Skeletal muscle tissue (tissue), 4 donors: ENCODE measurements around the gene FDX1. TPM values are rescaled to one million over a fixed set of nuclear protein-coding genes. Genes with fewer than 3 reads are reported as not detected.
"Not testable (repeated sequence)": the region's sequence is repeated elsewhere in the genome, so short reads cannot be mapped to it uniquely, and the experiment has no call there.

Experiments used
- H3K27ac ChIP-seq: one replicate; pipeline ENCODE4 v1.7.0; 2013; ENCODE audit warnings: mild to moderate bottlenecking, low read depth, low read length, inconsistent platforms
- H3K27me3 ChIP-seq, 3 donors: one replicate each; pipeline ENCODE4 v1.7.0; 2013; ENCODE audit warnings: low read length in 3 of 3; ENCODE audit not compliant: control insufficient read depth in 3 of 3, insufficient read depth in 3 of 3
- H3K36me3 ChIP-seq, 3 donors: one replicate each; pipeline ENCODE4 v1.7.0; 2013; ENCODE audit warnings: low read length in 3 of 3; ENCODE audit not compliant: control insufficient read depth in 3 of 3, insufficient read depth in 3 of 3
- H3K4me1 ChIP-seq, 3 donors: one replicate each; pipeline ENCODE4 v1.7.0; 2013; ENCODE audit warnings: low read length in 3 of 3, mild to moderate bottlenecking in 3 of 3; ENCODE audit not compliant: control insufficient read depth in 3 of 3, insufficient read depth in 3 of 3
- H3K4me3 ChIP-seq, 3 donors: one replicate each; pipeline ENCODE4 v1.7.0; 2013; ENCODE audit warnings: low read length in 3 of 3
- H3K9ac ChIP-seq, 3 donors: one replicate each; pipeline ENCODE4 v1.7.0; 2013; ENCODE audit warnings: low read length in 3 of 3, mild to moderate bottlenecking in 3 of 3, moderate library complexity in 2 of 3, low read depth in 1 of 3
- H3K9me3 ChIP-seq, 3 donors: one replicate each; pipeline ENCODE4 v1.7.0; 2013; ENCODE audit warnings: low read length in 3 of 3; ENCODE audit not compliant: control insufficient read depth in 3 of 3
- total RNA-seq: library from RNA; depleted of rRNA; stranded (reverse); fragments of >200 nt; gene quantifications from one replicate; pipeline ENCODE4 v1.2.3, GENCODE V29; 2014
- donor health status: Osteomylitis.

The FDX1 gene
- total RNA-seq, 1 donor from 2014 or later: 7.3 TPM

GRCh38 chr11:110410651-110411050, 19.1 kb upstream of the FDX1 start:
- H3K9ac ChIP-seq: no peak overlapping the region
- no peaks in the 10 kb centered on the region for H3K27me3 ChIP-seq
- no peaks in the 10 kb centered on the region for H3K36me3 ChIP-seq
- H3K4me3 ChIP-seq: no peak overlapping the region
- no peaks in the 10 kb centered on the region for H3K9me3 ChIP-seq
- no peaks in the 10 kb centered on the region for H3K4me1 ChIP-seq
- no peak overlapping the region for H3K27ac ChIP-seq

DNA sequence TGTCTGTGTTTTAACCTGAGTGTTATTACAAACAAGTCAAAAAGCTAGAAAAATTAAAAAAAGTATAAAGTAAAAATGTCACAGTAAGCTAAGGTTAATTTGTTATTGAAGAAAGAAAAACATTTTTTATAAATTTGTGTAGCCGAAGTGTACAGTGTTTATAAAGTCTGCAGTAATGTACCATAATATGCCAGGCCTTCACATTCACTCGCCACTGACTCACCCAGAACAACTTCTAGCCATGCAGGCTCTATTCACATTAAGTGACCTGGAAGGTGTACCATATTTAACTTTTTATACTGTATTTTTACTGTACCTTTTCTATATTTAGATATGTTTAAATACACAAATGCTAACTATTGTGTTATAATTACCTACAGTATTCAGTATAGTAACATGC, 14.7 kb upstream of the FDX1 start:
- H3K9ac ChIP-seq: no peak overlapping the region
- H3K27me3 ChIP-seq: no peaks in the 10 kb centered on the region
- H3K36me3 ChIP-seq: no peaks in the 10 kb centered on the region
- no peak overlapping the region for H3K27ac ChIP-seq
- H3K9me3 ChIP-seq: peaks cover 0 to 2% (median 0%) of the 10 kb centered on the region in 3 donors
- H3K4me3 ChIP-seq: no peak overlapping the region
- no peaks in the 10 kb centered on the region for H3K4me1 ChIP-seq

DNA sequence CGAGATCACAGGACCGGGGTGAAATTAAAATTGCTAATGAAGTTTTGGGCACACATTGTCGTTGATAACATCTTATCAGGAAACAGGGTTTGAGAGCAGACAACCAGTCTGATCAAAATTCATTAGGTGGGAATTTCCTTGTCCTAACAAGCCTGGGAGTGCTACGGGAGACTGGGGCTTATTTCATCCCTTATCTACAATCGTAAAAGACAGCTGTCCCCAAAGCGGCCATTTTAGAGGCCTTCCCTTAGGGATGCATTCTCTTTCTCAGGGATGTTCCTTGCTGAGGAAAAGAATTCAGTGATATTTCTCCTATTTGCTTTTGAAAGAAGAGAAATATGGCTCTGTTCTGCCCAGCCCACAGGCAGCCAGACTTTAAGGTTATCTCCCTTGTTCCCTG, 8.1 kb upstream of the FDX1 start:
- H3K27ac ChIP-seq, H3K36me3 ChIP-seq, H3K4me3 ChIP-seq, H3K9me3 ChIP-seq, H3K4me1 ChIP-seq, H3K9ac ChIP-seq, H3K27me3 ChIP-seq: not testable (repeated sequence)

DNA sequence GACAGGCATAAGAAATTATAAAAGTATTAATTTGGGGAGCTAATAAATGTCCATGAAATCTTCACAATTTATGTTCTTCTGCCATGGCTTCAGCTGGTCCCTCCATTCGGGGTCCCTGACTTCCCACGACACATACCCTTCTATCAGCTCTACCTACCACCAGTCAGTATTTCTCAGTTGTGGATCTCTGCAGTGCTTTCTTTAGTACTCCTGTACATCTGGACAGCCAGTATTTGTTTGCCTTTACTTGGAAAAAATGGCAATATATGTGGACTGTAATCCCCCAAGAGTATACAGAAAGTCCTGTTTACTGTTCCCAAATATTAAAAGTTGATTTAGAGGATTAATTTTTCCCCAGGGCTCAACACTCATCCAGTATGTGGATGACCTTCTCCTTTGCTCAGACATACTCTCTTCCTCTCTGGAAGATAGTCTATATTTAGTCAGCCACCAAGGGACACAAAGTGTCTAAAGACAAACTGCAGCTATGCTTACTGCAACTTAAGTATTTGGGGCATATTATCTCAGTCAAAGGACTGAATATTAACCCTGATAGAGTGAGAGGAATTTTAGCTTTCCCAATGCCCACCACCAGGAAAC, 7.3 kb upstream of the FDX1 start:
- H3K9me3 ChIP-seq: no peaks in the 10 kb centered on the region
- H3K27ac ChIP-seq: no peak overlapping the region
- H3K36me3 ChIP-seq: no peaks in the 10 kb centered on the region
- no peaks in the 10 kb centered on the region for H3K27me3 ChIP-seq
- H3K4me1 ChIP-seq: no peaks in the 10 kb centered on the region
- no peak overlapping the region for H3K9ac ChIP-seq
- H3K4me3 ChIP-seq: no peak overlapping the region

- Histone ChIP-seq H3K9ac (no peak overlapping the region), H3K4me1 (peaks cover 0 to 2% (median 0%) of the 10 kb centered on the region in 3 donors), H3K4me3 (no peak overlapping the region), H3K27me3 (no peaks in the 10 kb centered on the region), H3K36me3 (no peaks in the 10 kb centered on the region), H3K9me3 (no peaks in the 10 kb centered on the region), H3K27ac (no peak overlapping the region)
These were observed 4.8 kb upstream of the FDX1 start for GRCh38 chr11:110424775-110425444.

GRCh38 chr11:110425751-110426545, 3.8 kb upstream of the FDX1 start:
- no peaks in the 10 kb centered on the region for H3K9me3 ChIP-seq
- no peaks in the 10 kb centered on the region for H3K27me3 ChIP-seq
- peaks cover 3 to 5% (median 4%) of the 10 kb centered on the region in 3 donors for H3K4me1 ChIP-seq
- no peak overlapping the region for H3K27ac ChIP-seq
- no peaks in the 10 kb centered on the region for H3K36me3 ChIP-seq
- no peak overlapping the region for H3K4me3 ChIP-seq
- no peak overlapping the region for H3K9ac ChIP-seq

- H3K9me3 ChIP-seq: no peaks in the 10 kb centered on the region
These were observed 1.7 kb upstream of the FDX1 start for GRCh38 chr11:110428040-110428439.

GRCh38 chr11:110428956-110429730, 605 bp upstream of the FDX1 start:
- peak overlapping the region; percentile 72 to 95 (median 85) for H3K4me3 ChIP-seq
- H3K9me3 ChIP-seq: no peaks in the 10 kb centered on the region
- H3K27ac ChIP-seq: peak overlapping the region; percentile 58
- H3K9ac ChIP-seq: peak overlapping the region in 2 of 3 donors; percentile 71 to 95
- no peaks in the 10 kb centered on the region for H3K36me3 ChIP-seq
- no peaks in the 10 kb centered on the region for H3K27me3 ChIP-seq
- peaks cover 9 to 15% (median 13%) of the 10 kb centered on the region in 3 donors for H3K4me1 ChIP-seq

More at GRCh38 chr11:110428040-110428439, 1.7 kb upstream of the FDX1 start:
- Histone ChIP-seq H3K4me3 (no peak overlapping the region), H3K27me3 (no peaks in the 10 kb centered on the region), H3K4me1 (peaks cover 9 to 15% (median 13%) of the 10 kb centered on the region in 3 donors), H3K27ac (no peak overlapping the region), H3K36me3 (no peaks in the 10 kb centered on the region), H3K9ac (no peak overlapping the region)

DNA sequence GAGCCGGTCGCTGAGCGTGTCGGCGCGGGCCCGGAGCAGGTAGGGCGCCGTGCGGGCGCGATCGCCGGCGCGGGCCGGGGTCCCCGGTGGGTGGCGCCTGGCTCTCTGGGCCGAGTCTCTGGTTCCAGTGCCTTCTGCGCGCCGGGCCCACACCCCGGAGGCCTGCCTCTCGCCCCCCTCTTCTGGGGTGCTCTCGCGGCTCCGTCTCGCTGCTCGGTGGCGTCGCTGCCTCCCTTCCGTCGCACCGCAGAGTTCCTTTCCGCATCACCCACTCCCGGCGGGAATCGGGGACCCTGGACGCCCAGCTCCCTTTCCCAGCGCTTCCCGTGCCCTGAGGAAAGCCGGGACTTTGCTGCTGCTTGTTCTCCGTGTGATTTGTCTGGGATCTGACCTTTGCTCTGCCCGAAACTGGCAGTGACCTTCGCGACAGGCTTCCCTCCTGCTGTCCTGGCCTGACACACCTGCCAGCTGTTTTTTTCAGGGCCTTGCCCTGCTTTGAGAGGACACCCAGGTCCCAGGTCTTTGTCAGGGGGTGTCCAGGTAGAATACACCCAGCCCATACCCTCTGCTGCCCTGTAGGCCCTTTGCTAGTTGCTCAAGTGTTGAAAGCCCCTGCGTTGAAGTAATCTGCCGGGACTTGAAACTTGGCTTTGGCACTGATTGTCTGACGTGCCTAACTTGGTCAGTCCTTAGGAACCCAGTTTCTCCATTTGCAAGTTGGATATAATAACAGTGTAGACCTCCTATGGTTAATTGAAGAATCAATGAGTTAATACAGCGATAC, 711 bp downstream of the FDX1 start:
- H3K9ac ChIP-seq: peak overlapping the region; percentile 87 to 95 (median 95)
- H3K27me3 ChIP-seq: no peaks in the 10 kb centered on the region
- peaks cover 13 to 15% (median 14%) of the 10 kb centered on the region in 3 donors for H3K4me1 ChIP-seq
- no peaks in the 10 kb centered on the region for H3K36me3 ChIP-seq
- H3K27ac ChIP-seq: peak overlapping the region; percentile 58
- peak overlapping the region; percentile 85 to 98 (median 95) for H3K4me3 ChIP-seq
- no peaks in the 10 kb centered on the region for H3K9me3 ChIP-seq
